SK-N-SH treated with all-trans-retinoic acid at 6 μM for 48 hours (cell line): Measurements from ENCODE around the gene ANXA11.

Experiments used
- ATAC-seq: fragments of 200-7000 bp; cut with Tn5 transposase; 3 replicates; pipeline ENCODE4 v1.9.1; 2020; ENCODE audit warnings: mild to moderate bottlenecking, moderate library complexity
- ARNTL ChIP-seq: fragments of 450-650 bp; formaldehyde crosslinking; IDR thresholded peaks from 2 replicates; pipeline ENCODE4 v1.5.0; 2020; ENCODE audit warnings: low read depth, mild to moderate bottlenecking, moderate library complexity, borderline replicate concordance
- BACH2 ChIP-seq: fragments of 250-450 bp; sonication (Bioruptor Pico); IDR thresholded peaks from 2 replicates; pipeline ENCODE4 v1.9.0; 2021; ENCODE audit warnings: mild to moderate bottlenecking, borderline replicate concordance
- CREB5 ChIP-seq: fragments of 250-450 bp; sonication (Bioruptor Pico); IDR thresholded peaks from 2 replicates; pipeline ENCODE4 v1.5.1; 2020; ENCODE audit warnings: low read depth, mild to moderate bottlenecking, moderate library complexity
- CSDC2 ChIP-seq: fragments of 250-450 bp; sonication (Bioruptor Pico); IDR thresholded peaks from 2 replicates; pipeline ENCODE4 v1.5.0; 2020; ENCODE audit warnings: mild to moderate bottlenecking, moderate library complexity
- CSRNP3 ChIP-seq: fragments of 250-450 bp; sonication (Bioruptor Pico); IDR thresholded peaks from 2 replicates; pipeline ENCODE4 v1.5.1; 2021; ENCODE audit warnings: mild to moderate bottlenecking, moderate library complexity
- ESRRG ChIP-seq: fragments of 250-450 bp; sonication (Bioruptor Pico); IDR thresholded peaks from 2 replicates; pipeline ENCODE4 v1.6.1; 2021; ENCODE audit warnings: mild to moderate bottlenecking
- GLIS3 ChIP-seq: fragments of 250-450 bp; sonication (Bioruptor Pico); IDR thresholded peaks from 2 replicates; pipeline ENCODE4 v1.5.0; 2020; ENCODE audit warnings: mild to moderate bottlenecking, moderate library complexity
- ISL1 ChIP-seq: fragments of 250-450 bp; sonication (Bioruptor Pico); IDR thresholded peaks from 2 replicates; pipeline ENCODE4 v2.1.2; 2022; ENCODE audit warnings: mild to moderate bottlenecking, moderate library complexity
- OSR1 ChIP-seq: fragments of 250-450 bp; sonication (Bioruptor Pico); IDR thresholded peaks from 2 replicates; pipeline ENCODE4 v1.8.0; 2022; ENCODE audit warnings: moderate library complexity, mild to moderate bottlenecking, inconsistent platforms
- PATZ1 ChIP-seq: fragments of 250-450 bp; sonication (Bioruptor Pico); IDR thresholded peaks from 2 replicates; pipeline ENCODE4 v1.8.0; 2020; ENCODE audit warnings: mild to moderate bottlenecking, moderate library complexity, borderline replicate concordance
- POU6F1 ChIP-seq: fragments of 250-450 bp; sonication (Bioruptor Pico); IDR thresholded peaks from 2 replicates; pipeline ENCODE4 v1.8.0; 2021; ENCODE audit warnings: low read depth, mild to moderate bottlenecking, moderate library complexity, borderline replicate concordance
- PPARA ChIP-seq: fragments of 250-450 bp; sonication (Bioruptor Pico); IDR thresholded peaks from 2 replicates; pipeline ENCODE4 v1.5.0; 2020; ENCODE audit warnings: mild to moderate bottlenecking, borderline replicate concordance
- RARB ChIP-seq: fragments of 250-450 bp; sonication (Bioruptor Pico); IDR thresholded peaks from 2 replicates; pipeline ENCODE4 v1.8.0; 2021; ENCODE audit warnings: mild to moderate bottlenecking, moderate library complexity
- SNAI2 ChIP-seq: fragments of 250-450 bp; sonication (Bioruptor Pico); IDR thresholded peaks from 2 replicates; pipeline ENCODE4 v1.5.0; 2020; ENCODE audit warnings: mild to moderate bottlenecking, moderate library complexity
- TCF4 ChIP-seq: fragments of 250-450 bp; sonication (Bioruptor Pico); IDR thresholded peaks from 2 replicates; pipeline ENCODE4 v1.8.0; 2021; ENCODE audit warnings: mild to moderate bottlenecking, moderate library complexity, borderline replicate concordance
- TOX ChIP-seq: fragments of 250-450 bp; sonication (Bioruptor Pico); IDR thresholded peaks from 2 replicates; pipeline ENCODE4 v1.8.0; 2021; ENCODE audit warnings: mild to moderate bottlenecking, moderate library complexity, borderline replicate concordance
- TSHZ2 ChIP-seq: fragments of 250-450 bp; sonication (Bioruptor Pico); IDR thresholded peaks from 2 replicates; pipeline ENCODE4 v1.5.0; 2020; ENCODE audit warnings: mild to moderate bottlenecking, moderate library complexity
- ZFP3 ChIP-seq: fragments of 250-450 bp; sonication (Bioruptor Pico); IDR thresholded peaks from 2 replicates; pipeline ENCODE4 v1.5.0; 2020; ENCODE audit warnings: mild to moderate bottlenecking, moderate library complexity
- ZFP30 ChIP-seq: fragments of 450-650 bp; formaldehyde crosslinking; IDR thresholded peaks from 2 replicates; pipeline ENCODE4 v1.5.0; 2022; ENCODE audit warnings: mild to moderate bottlenecking, moderate library complexity
- ZNF565 ChIP-seq: fragments of 450-650 bp; formaldehyde crosslinking; conservative IDR thresholded peaks from 2 replicates; pipeline ENCODE4 v1.5.0; 2020; ENCODE audit warnings: low read depth, mild to moderate bottlenecking, moderate library complexity
- ZNF70 ChIP-seq: fragments of 450-650 bp; formaldehyde crosslinking; IDR thresholded peaks from 2 replicates; pipeline ENCODE4 v1.5.0; 2020; ENCODE audit warnings: mild to moderate bottlenecking, moderate library complexity
- ZNF8 ChIP-seq: fragments of 450-650 bp; formaldehyde crosslinking; IDR thresholded peaks from 2 replicates; pipeline ENCODE4 v1.5.0; 2020; ENCODE audit warnings: mild to moderate bottlenecking, moderate library complexity

ANXA11 gene

GRCh38 chr10:80188713-80189112, 16.6 kb downstream of the ANXA11 start:
- no peak for ATAC-seq
- TF ChIP-seq BACH2 (CRISPR knock-in tag) = no peak
- no peak for TF ChIP-seq SNAI2
- no peak for TF ChIP-seq TOX (CRISPR knock-in tag)

- TF ChIP-seq ESRRG (CRISPR knock-in tag) = no peak
- no peak for TF ChIP-seq ZFP3
- TF ChIP-seq BACH2 (CRISPR knock-in tag) = no peak
- no peak for TF ChIP-seq TCF4
- no peak for TF ChIP-seq OSR1
- no peak for TF ChIP-seq TSHZ2 (CRISPR knock-in tag)
- no peak for TF ChIP-seq POU6F1
- no peak for TF ChIP-seq ZNF8 (CRISPR knock-in tag)
- TF ChIP-seq PATZ1 = no peak
- no peak for TF ChIP-seq TOX (CRISPR knock-in tag)
- no peak for ATAC-seq
Measured at GRCh38 chr10:80187465-80188409, 17.6 kb downstream of the ANXA11 start.

- TF ChIP-seq PPARA = no peak
- no peak for TF ChIP-seq ZNF70 (CRISPR knock-in tag)
- TF ChIP-seq RARB (CRISPR knock-in tag) = no peak
- TF ChIP-seq ZFP3 = no peak
- TF ChIP-seq TOX (CRISPR knock-in tag) = no peak
- TF ChIP-seq ZNF8 (CRISPR knock-in tag) = no peak
- no peak for TF ChIP-seq CREB5 (CRISPR knock-in tag)
- no peak for TF ChIP-seq GLIS3
- TF ChIP-seq ZNF565 (CRISPR knock-in tag) = no peak
- TF ChIP-seq CSRNP3 (CRISPR knock-in tag) = no peak
- TF ChIP-seq ISL1 = no peak
- TF ChIP-seq OSR1 = no peak
- no peak for TF ChIP-seq TCF4
- no peak for TF ChIP-seq PATZ1
- TF ChIP-seq ZFP30 (CRISPR knock-in tag) = no peak
- TF ChIP-seq ARNTL (CRISPR knock-in tag) = no peak
- TF ChIP-seq POU6F1 = no peak
- no peak for TF ChIP-seq ESRRG (CRISPR knock-in tag)
- TF ChIP-seq CSDC2 (CRISPR knock-in tag) = no peak
- TF ChIP-seq, all 23 proteins: peak for 0
Measured at GRCh38 chr10:80187060-80187459, 18.3 kb downstream of the ANXA11 start.

More at GRCh38 chr10:80187060-80187459, 18.3 kb downstream of the ANXA11 start:
- ATAC-seq = no peak
